Esophagus muscularis mucosa (tissue), 2 donors: ENCODE measurements around the gene INPP5A.

ENCODE experiments used
- POLR2A ChIP-seq: fragments of 450-650 bp; IDR thresholded peaks from one replicate; pipeline ENCODE4 v1.6.1; 2017; ENCODE audit warnings: antibody characterized with exemption, moderate library complexity, mild to moderate bottlenecking, low read depth
- POLR2AphosphoS5 ChIP-seq, 2 donors: sonication (generic); formaldehyde crosslinking; IDR thresholded peaks; one replicate each; pipeline ENCODE4 v1.6.1; 2017; ENCODE audit warnings: antibody characterized with exemption in 2 of 2

DNA sequence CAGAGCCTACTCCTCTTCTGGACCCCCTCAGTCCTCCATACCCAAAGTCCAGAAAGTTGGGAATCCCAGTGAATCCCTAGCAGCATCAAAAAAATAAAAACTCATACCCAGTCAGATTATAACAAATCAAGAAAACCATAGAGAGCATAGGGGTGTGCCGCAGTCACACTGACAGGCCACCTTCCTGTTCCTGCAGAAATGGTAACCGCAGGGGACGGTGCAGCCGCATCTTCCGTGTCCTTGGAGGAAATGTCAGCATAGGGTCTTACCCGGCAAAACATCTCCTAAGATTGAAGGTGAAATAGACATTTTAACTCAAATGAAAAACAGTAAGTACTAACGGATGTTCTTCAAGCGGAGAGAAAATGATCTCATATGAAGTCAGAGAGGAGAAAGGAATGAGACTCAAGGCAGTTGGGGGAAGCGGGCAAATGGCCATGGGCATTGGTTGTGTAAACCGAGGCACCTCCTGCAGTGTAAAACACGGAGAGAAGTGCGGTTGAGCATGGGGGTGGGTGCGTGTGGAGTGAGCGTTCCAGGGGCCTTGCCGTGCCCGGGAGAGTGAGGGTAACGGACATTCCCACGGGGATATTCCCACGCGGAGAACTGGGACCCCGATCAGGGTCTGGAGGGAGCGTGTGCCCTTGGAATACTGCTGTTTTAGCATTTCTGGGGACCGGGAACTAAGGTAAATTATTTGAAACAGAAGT, 137.6 kb downstream of the INPP5A start:
- TF ChIP-seq POLR2A (no peak), POLR2AphosphoS5 (IDR thresholded peaks at IDR 0.05) (no peak)
